CD4-positive, alpha-beta T cell treated with Interferon alpha-2 for 1 hour (primary cell): ENCODE results near the gene XAB2.
A peak's percentile ranks its signal among the peaks of the same experiment; 100 is the strongest.

Experiments
- DNase-seq, 2 donors: peaks; one replicate each; pipeline ENCODE4 v3.0.0-alpha.2; 2020 to 2022

Gene XAB2

DNA sequence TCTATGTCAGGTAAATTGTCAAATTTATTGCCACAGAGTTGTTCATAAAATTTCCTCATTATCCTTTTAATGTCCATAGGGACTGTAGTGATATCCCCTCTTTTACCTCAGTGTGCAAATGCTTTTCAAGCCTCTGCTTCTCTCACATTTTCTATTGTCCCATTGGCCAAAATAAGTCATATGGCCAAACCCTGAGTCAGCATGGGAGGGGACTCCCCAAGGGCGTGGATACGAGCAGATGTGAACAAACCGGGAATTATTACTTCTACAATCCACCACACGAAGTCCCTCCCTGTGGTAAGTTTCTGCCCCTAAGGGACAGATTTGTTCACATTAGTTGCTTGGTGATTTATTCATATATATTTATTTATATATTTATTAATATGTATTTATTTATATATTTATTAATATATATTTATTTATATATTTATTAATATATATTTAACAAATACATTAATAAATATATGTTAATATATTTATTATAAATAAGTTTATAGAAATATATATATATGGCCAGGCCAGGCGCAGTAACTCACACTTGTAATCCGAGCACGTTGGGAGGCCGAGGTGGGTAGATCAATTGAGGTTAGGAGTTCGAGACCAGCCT lies 53.8 kb downstream of the XAB2 start:
- peak; percentile 10 to 19 for DNase-seq

DNA sequence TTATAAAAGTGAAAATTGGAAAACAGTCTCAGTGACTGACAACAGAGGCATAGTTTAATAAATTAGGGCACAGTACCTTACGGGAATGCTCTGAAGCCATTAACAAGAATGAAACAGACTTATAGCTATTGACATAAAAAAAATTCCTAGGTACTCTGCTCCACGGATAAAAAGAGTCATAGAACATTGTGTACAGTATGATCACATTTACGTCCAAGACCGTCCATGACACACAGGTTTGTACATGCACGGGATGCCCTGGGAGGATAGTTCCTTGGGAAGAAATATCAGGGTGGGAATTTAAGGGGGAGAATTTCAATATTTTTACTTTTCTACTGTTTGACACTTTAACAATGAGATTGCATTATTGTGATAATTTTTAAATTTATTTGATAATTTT lies 58.6 kb downstream of the XAB2 start:
- DNase-seq = no peak
